CD4-positive, alpha-beta T cell (primary cell): ENCODE data around the gene RAB8A. TPM values are rescaled to one million over a fixed set of nuclear protein-coding genes. Genes with fewer than 3 reads are reported as not detected.

ENCODE experiments used
- ATAC-seq: fragments of 200-7000 bp; cut with Tn5 transposase; one replicate; pipeline ENCODE4 v1.10.0; 2022; ENCODE audit warnings: mild to moderate bottlenecking; ENCODE audit not compliant: poor library complexity
- CTCF ChIA-PET: fragments of 350-600 bp; sonication (Branson Sonifier 250); formaldehyde crosslinking; loops from one replicate; lab custom pipeline; 2021; ENCODE audit warnings: antibody characterized with exemption, inconsistent platforms; lab: Charles Lee
- POLR2A ChIA-PET: fragments of 350-600 bp; sonication (Branson Sonifier 250); formaldehyde crosslinking; loops from one replicate; lab custom pipeline; 2021; ENCODE audit warnings: antibody characterized with exemption, inconsistent platforms; lab: Charles Lee
- DNase-seq, 14 experiments: peaks; one replicate each; pipeline ENCODE4 v3.0.0-alpha.2; 2013 to 2020; ENCODE audit warnings: mixed read lengths in 2 of 14
- H3K27ac ChIP-seq, 2 donors: one replicate each; pipeline versions ENCODE4 v1.5.1 to v1.7.0; 2013; ENCODE audit warnings: low read length in 2 of 2, low read depth in 1 of 2, mild to moderate bottlenecking in 1 of 2
- H3K27me3 ChIP-seq, 2 experiments: 1 replicate in 1 of 2; 2 replicates in 1 of 2; pipeline versions ENCODE4 v1.6.1 to v1.7.0; 2013; ENCODE audit warnings: low read length in 2 of 2, control low read depth in 1 of 2, mild to moderate bottlenecking in 1 of 2, moderate library complexity in 1 of 2; ENCODE audit not compliant: insufficient read depth in 2 of 2, control insufficient read depth in 1 of 2
- H3K36me3 ChIP-seq: one replicate; pipeline ENCODE4 v1.6.1; 2013; ENCODE audit warnings: low read length, control low read depth; ENCODE audit not compliant: insufficient read depth
- H3K4me1 ChIP-seq: one replicate; pipeline ENCODE4 v1.6.1; 2013; ENCODE audit warnings: low read length, control low read depth; ENCODE audit not compliant: insufficient read depth
- H3K4me3 ChIP-seq: one replicate; pipeline ENCODE4 v1.5.1; 2013; ENCODE audit warnings: mild to moderate bottlenecking, low read length, moderate library complexity
- H3K9me3 ChIP-seq, 2 experiments: 1 replicate in 1 of 2; 2 replicates in 1 of 2; pipeline versions ENCODE4 v1.6.1 to v1.7.0; 2013; ENCODE audit warnings: low read length in 2 of 2, mild to moderate bottlenecking in 2 of 2, control low read depth in 1 of 2, moderate library complexity in 1 of 2; ENCODE audit not compliant: control insufficient read depth in 1 of 2, insufficient read depth in 1 of 2
- H3K27ac Mint-ChIP-seq: one replicate; pipeline ENCODE4 v1.8.0; 2020; ENCODE audit warnings: mixed read lengths
- H3K27me3 Mint-ChIP-seq: one replicate; pipeline ENCODE4 v1.8.0; 2021; ENCODE audit warnings: mixed read lengths
- H3K36me3 Mint-ChIP-seq: one replicate; pipeline ENCODE4 v1.8.0; 2021; ENCODE audit warnings: low read depth, mixed read lengths
- H3K4me1 Mint-ChIP-seq: one replicate; pipeline ENCODE4 v1.8.0; 2021; ENCODE audit warnings: low read depth, mixed read lengths
- H3K4me3 Mint-ChIP-seq: one replicate; pipeline ENCODE4 v1.8.0; 2020; ENCODE audit warnings: mild to moderate bottlenecking, mixed read lengths
- H3K9me3 Mint-ChIP-seq: one replicate; pipeline ENCODE4 v1.8.0; 2020; ENCODE audit warnings: mixed read lengths
- CTCF ChIP-seq: fragments of 200-600 bp; IDR thresholded peaks from one replicate; pipeline ENCODE4 v1.8.0; 2022; ENCODE audit warnings: antibody characterized with exemption, mild to moderate bottlenecking
- intact Hi-C, 2 experiments: fragments of 100-400 bp; cut with DNase I in 1 of 2; cut with micrococcal nuclease in 1 of 2; formaldehyde crosslinking; loops; one replicate each; pipeline versions ENCODE4 v1.15.1 to v1.9.0; 2023 to 2025; cut with DNase I, micrococcal nuclease
- total RNA-seq, 174 experiments: library from RNA in 2 of 174; stranded (reverse) in 2 of 174; gene quantifications; one replicate each; pipeline ENCODE4 v1.2.3 and lab custom pipeline; 2021 to 2026

RAB8A gene
- total RNA-seq, 2 experiments from 2014 or later = 74.9 to 79.0 TPM

- ChIA-PET CTCF (interaction anchor here (0.8 to 4.1 kb wide), 6 partner anchors 8 to 37 kb away, joined by 3 to 24 read pairs (median 7); no protein-coding TSS in a partner anchor), POLR2A (interaction anchor here (0.9 to 9.6 kb wide), 16 partner anchors 8 to 788 kb away, joined by 3 to 192 read pairs (median 6); partner anchors contain the start of genes AKAP8, FAM32A, HSH2D and KLF2)
- no peak for TF ChIP-seq CTCF
- ATAC-seq (no peak), DNase-seq (peak in 5 of 14 experiments; percentile 15 to 49 (median 42))
- Histone ChIP-seq H3K27ac (peak overlapping the region; percentile 72 to 83), H3K36me3 (peaks cover 30% of the 10 kb centered on the region), H3K4me1 (peaks cover 82% of the 10 kb centered on the region), H3K4me3 (peak overlapping the region; percentile 87), H3K9me3 (no peaks in the 10 kb centered on the region), H3K27me3 (no peaks in the 10 kb centered on the region)
- peak overlapping the region; percentile 84 for H3K4me3 Mint-ChIP-seq
- intact Hi-C loops = loop anchor here (1.0 to 10.0 kb wide), 10 partner anchors 8 to 289 kb away; partner anchors contain the start of genes FAM32A (in 1 of the 2), KLF2 (in 1 of the 2) and RAB8A (in 1 of the 2)
- H3K36me3 Mint-ChIP-seq = peaks cover 58% of the 10 kb centered on the region
- H3K27ac Mint-ChIP-seq = peak overlapping the region; percentile 94
- no peaks in the 10 kb centered on the region for H3K9me3 Mint-ChIP-seq
- no peaks in the 10 kb centered on the region for H3K27me3 Mint-ChIP-seq
- H3K4me1 Mint-ChIP-seq = peaks cover 74% of the 10 kb centered on the region
These were observed 33.5 kb upstream of the RAB8A start for GRCh38 chr19:16077984-16078758.

GRCh38 chr19:16078759-16079707 lies 32.7 kb upstream of the RAB8A start:
- Histone ChIP-seq H3K27ac (peak overlapping the region; percentile 72 to 83), H3K27me3 (no peaks in the 10 kb centered on the region), H3K4me3 (peak overlapping the region; percentile 87), H3K4me1 (peaks cover 79% of the 10 kb centered on the region), H3K9me3 (no peaks in the 10 kb centered on the region), H3K36me3 (peaks cover 39% of the 10 kb centered on the region)
- ATAC-seq (peak; percentile 76), DNase-seq (peak; percentile 47 to 96 (median 63))
- Mint-ChIP-seq H3K27me3 (no peaks in the 10 kb centered on the region), H3K27ac (peak overlapping the region; percentile 94), H3K9me3 (no peaks in the 10 kb centered on the region), H3K4me3 (peak overlapping the region; percentile 84), H3K36me3 (peaks cover 63% of the 10 kb centered on the region), H3K4me1 (peaks cover 69% of the 10 kb centered on the region)
- intact Hi-C loops = loop anchor here (1.0 to 10.0 kb wide), 10 partner anchors 7 to 288 kb away; partner anchors contain the start of genes FAM32A (in 1 of the 2), KLF2 (in 1 of the 2) and RAB8A (in 1 of the 2)
- CTCF ChIA-PET = interaction anchor here (0.8 to 4.1 kb wide), 7 partner anchors 7 to 37 kb away, joined by 3 to 24 read pairs (median 6); no protein-coding TSS in a partner anchor
- no peak for TF ChIP-seq CTCF
- POLR2A ChIA-PET = interaction anchor here (0.9 to 9.6 kb wide), 15 partner anchors 7 to 789 kb away, joined by 3 to 192 read pairs (median 5); partner anchors contain the start of genes AKAP8, FAM32A, KLF2 and RAB8A
